GM18858 (cell line): Measurements from ENCODE around the gene SYNCRIP.
"Not testable (repeated sequence)": the region's sequence is repeated elsewhere in the genome, so short reads cannot be mapped to it uniquely, and the experiment has no call there.

ENCODE experiments used
- ATAC-seq: cut with Tn5 transposase; IDR thresholded peaks from one replicate; pipeline ENCODE4 v1.9.1; 2021; ENCODE audit not compliant: unreplicated experiment

Gene SYNCRIP

DNA sequence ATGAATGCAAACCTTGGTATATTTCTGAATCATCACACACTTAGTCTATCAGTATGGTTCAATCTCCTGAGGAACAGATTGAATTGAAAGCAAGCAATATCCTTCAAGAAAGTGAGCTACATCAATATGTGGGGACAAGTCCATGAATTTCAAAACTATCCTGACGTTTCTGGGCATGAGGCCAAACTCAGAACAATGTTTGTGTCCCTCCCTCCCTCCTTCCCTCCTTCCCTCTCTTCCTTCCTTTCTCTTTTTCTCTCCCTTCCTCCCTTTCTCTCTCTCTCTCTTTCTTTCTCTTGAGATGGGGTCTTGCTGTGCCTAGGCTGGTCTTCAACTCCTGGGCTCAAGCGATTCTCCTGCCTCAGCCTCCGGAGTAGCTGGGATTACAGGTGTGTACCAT, 27.9 kb upstream of the SYNCRIP start:
- no peak for ATAC-seq

DNA sequence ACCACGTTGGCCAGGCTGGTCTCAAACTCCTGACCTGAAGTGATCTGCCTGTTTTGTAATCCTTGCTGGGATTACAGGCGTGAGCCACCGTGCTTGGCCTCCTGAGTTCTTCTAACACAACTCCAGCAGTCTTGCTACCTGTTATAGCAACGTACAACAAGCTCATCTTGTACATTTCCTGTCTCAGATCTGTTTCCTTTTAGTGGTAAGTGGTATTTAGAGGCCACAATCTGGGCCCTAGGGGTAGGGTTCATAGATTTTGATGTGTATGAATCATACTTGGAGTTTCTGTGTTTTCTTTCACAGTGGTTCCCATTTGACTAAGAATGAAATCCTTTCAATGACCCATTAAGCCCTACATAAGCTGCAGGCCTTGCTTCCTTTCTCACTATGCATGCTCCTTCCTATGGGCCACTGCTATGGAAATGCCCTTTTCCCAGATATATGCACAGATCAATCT, 27.1 kb upstream of the SYNCRIP start:
- peak; percentile 97 for ATAC-seq

DNA sequence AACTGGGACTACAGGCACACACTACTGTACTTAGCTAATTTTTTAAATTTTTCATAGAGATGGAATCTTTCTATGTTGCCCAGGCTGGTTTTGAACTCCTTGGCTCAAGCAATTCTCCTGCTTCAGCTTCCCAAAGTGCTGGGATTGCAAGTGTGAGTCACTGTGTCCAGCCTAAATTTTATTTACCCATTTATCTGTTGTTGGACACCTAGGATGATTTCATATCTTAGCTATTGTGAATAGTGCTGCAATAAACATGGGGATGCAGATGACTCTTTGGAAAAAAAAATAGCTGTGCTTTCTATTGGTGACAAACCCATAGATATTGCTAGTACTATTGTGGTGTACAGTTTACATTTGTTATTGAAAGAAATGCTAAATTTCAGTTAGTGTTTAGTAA, 19.6 kb upstream of the SYNCRIP start:
- no peak for ATAC-seq

DNA sequence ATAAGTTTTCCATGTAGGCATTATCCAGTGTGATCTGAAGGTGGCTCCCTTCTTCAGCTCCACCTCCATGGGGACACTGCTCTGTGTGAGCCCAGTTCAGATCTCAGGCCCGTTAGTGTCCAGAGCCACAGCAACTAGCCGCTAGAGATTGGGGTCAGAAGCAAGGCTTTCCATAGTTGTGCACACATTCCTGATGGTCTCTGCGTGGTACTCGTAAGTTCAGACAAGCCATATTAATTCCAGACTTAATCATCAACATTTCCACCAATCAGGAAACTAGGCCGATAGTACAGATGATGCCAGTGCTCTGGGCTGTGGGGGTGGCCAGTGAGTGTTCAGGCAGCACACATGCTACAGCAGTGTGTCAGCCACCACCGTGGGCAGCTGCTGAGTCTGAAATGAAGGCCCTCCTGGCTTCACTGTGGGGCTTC, 17.5 kb upstream of the SYNCRIP start:
- no peak for ATAC-seq

DNA sequence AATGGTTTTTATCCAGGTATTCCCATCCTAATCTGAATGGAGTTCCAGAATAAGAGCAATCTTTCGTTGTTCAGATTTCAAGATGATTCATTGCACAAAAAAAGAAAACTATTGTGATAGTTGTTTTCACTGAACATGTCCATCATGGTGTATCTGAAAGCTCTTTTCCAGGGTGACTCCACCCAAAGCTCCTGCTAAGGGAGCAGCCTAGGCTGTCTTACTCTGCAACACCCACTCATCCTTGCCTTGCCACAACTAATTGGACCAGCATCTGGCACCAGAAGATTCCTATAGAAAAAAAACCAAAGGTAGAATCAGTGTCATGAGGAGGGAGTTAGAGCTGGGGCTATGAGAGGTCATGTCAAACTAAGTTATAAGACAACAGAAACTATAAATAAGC, 7.9 kb upstream of the SYNCRIP start:
- no peak for ATAC-seq

DNA sequence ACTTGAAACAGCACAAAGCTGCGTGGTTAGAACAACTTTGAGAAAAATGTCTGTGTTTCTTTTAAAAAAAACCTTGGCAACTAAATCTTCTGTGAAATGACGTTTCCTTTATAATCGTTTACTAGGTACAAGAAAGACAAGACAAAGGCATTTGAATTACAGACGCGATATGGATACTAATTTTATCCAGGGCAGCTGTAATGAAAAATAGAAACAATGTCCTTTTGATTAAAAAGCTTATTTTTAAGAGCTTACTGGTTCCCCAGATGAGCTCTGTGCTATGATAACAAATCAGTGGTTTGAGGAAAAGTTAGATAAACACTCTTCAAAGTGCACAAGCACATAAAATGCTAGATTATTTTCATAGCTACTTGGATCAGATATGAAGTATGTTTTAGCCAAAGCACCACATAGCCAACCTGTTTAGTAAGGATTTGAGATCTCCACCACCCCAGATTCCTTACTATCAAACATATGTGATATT, 1.6 kb upstream of the SYNCRIP start:
- ATAC-seq: no peak

DNA sequence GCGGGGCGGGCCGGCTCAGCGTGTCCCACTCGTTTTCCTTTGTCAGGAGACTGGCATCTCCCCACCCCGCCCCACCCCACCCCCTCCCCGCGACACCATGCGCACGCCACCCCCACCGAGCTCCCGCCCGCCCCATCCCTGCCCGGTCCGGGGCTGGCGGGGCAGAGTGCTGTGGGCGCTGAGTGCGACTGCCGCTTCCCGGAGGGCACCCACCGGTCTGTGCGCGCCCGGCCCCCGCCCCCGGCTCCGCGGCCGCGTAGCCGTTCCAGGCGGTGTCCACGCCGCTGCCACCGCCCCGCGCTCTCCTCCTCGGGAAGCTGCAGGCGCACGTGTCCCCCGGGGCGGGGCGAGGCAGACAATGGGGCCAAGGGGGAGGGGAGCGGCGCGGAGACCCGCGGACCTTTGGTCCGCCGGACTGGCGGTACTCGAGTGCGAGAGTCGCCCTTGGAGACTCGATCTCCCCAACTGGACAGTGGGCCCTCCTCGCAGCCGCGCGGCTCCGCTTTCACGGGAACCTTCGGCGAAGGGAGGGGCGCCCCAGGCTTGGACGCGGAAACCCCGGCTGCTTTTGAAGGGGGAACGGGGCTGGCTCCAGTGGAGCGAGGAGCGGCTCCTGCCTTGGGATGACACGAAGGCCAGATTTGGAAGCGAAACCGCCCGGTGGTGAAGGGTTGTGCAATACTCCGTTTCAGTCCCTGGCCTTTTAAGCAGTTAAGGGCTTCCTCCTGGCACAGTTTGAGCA, 1.0 kb upstream of the SYNCRIP start:
- peak; percentile 46 for ATAC-seq

DNA sequence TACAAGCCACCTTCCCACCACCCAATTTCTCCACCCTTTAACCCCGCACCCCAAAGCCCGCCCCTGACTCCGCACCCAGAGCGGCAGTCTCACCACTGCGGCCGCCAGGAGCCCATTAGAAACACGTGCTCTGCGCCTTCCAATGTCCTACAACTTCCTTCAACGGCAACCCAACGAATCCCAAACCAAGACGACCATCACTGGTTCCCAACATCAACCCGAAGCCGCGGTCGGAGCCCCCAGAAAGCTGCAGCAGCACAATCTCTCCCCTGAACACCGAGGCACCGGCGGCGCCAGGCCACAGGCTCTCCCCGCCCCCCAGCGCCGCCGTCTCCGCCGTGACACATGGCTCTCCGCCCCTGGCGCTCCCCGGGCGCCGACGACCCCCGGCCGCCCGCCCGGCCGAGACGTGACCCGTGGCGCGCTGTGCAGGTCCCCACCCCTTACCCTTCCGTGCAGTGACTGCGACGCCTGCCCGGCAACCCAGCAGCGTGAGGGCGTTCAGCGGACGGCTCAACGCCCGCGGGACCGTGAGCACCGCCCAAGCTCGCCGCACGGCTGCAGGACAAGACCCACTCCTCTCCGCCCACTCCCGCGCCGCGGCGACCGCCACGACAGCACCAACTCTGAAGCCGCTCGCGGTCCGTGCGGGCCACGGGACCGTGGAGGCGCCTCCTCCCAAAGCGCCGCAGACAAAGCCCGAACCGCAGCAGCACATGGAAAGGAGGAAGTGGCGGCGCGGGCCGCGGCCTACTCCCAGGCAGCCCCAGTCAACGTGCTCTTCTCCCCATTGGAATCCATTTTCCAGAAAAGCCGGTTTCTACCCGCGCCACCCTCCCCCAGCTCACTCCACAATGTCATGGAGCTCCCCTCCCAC, 551 bp downstream of the SYNCRIP start:
- ATAC-seq: no peak

DNA sequence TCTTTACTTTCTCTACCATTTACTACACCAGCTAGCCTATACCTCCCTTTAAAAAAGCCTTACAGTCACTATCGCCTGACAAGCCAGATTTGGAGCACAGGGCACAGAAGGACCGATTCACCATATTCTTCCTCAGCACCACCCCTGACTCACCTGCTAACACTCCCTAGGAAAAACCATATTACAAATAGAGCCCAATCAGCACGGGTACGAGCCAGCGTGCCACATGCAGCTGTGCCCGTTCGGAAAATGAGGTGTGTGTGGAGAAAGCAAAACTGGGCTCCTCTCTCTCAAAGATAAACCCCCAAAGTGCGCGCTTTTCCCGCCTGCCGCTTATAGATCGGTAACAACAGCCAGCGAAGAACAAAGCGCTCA, 1.2 kb downstream of the SYNCRIP start:
- no peak for ATAC-seq

DNA sequence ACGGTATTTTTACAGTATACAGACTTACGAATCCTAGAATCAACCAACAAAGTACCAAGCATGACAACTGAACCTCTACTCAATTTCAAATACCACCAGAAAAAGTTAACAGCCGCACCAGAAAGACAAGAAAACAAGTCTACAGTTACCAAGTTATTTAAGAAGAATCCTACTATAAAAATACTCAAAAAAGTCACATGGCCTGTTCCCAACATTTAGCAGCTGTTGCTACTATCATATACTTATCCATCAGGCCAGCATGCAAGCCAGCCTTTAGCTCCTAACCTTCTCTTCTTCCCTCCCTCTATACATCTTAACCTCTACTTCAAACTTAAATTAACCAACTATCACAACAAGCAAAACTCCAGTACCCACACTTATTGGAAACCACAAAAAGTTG, 1.9 kb downstream of the SYNCRIP start:
- ATAC-seq: no peak

DNA sequence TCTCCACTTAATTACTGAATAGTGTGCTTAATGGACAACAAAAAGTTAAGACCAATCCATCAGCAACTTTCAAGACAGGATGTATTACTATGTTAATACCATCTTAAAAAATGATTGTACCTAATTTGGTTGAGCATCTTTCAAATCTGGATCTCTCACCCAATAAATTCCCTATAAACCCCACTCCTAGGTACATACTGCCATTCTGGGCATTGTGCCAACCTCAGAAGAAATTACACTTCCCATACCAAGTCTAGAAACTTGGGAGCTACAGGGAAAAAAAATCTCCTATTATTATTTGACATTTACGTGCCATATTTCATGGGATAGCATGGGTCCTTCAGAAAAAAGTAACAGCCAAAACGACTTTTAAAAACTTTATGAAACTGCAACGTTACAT, 5.1 kb downstream of the SYNCRIP start:
- ATAC-seq: no peak

DNA sequence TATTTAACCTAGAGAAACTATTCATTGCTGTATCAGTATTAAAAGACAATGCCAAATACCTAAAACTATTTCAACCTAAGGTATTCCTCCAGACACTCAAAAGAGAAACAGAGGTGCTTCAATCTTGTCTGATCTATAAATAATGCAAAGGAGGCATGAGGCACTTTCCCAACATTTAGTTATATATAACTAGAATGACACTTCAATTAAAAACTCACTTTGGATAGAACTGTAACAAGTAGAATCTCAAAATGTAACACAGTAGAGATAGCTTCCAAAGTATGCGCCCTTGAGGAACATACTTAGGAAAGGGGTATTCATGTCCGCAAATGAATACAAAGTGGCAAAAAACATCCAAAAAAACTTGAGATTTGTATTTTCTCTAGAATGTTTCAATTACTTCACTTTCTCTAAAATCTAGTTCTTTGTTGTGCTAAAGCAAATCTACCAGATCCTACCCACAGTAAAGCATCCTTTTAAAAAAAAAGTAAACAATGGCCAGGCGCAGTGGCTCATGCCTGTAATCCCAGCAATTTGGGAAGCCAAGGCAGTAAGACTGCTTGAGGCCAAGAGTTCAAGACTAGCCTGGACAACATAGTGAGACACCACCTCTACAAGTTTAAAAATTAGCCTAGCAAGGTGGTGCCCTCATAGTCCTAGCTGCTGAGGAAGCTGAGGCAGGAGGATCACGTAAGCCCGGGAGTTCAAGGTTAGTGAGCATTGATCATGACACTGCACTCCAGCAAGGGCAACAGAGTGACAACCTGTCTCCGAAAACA, 10.3 kb downstream of the SYNCRIP start:
- no peak for ATAC-seq

DNA sequence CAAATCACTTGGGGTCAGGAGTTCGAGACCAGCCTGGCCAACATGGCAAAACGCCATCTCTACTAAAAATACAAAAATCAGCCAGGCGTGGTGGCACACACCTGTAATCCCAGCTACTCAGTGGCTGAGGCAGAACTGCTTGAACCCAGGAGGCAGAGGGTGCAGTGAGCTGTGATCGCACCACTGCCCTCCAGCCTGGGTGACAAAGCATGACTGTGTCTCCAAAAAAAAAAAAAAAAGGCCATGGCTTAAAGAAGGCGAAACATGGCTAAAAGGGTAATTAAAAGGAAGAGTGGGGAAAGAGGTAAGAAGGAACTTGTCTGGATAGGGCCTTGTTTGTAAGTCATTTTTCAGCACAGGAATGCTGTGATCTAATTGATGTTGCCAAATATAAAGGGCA, 11.6 kb downstream of the SYNCRIP start:
- not testable (repeated sequence) for ATAC-seq

DNA sequence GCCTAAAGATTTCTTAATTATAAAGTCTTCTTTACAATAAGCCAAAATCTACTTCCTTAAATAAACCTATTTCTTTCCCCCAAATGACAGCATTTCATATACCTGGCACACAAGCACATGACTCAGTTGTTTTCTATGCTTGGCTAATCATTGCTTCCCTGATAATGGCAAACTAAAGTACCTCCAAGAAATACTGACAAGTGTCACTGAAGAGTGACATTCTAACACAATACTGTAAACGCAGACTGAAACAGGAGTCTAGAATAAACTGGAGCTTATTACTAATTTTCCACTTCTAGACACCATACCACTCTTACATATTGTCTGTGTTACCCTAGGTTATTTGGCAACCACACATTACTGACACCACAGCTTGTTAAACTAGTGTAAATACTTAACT, 14.3 kb downstream of the SYNCRIP start:
- ATAC-seq: no peak

DNA sequence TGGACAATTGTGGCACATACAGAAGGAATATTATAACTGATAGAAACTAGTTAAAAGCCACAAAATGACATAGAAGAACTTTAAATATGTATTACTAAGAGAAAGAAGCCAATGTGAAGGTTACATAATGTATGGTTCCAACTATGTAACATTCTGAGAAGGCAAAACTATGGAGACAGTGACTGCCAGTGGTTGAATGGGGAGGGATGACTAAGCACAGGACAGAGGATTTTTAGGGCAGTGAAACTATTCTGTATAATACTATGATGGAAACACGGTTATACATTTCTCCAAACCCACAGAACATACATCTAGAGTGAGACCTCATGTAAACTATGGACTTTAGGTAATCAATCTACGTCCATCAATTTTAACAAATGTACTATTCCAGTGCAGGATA, 22.4 kb downstream of the SYNCRIP start:
- no peak for ATAC-seq

DNA sequence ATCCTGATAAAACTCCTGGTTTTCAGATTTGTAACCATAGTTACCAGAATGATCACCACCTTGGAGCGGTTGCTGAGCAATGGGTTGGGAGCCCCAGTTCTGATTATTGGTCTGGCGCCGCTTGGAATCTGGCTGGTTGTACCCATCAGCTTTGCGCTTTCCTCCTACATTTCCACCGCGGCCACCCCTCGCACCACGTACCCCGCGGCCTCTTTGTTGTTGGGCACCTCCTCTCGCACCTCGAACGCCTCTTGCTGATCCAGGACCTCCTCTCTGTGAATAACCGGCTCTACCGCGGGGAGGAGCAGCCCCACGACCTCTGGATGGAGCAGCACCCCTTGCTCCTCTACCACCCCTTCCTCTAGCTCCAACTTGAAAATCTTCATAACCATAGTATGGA, 27.9 kb downstream of the SYNCRIP start:
- ATAC-seq: no peak

DNA sequence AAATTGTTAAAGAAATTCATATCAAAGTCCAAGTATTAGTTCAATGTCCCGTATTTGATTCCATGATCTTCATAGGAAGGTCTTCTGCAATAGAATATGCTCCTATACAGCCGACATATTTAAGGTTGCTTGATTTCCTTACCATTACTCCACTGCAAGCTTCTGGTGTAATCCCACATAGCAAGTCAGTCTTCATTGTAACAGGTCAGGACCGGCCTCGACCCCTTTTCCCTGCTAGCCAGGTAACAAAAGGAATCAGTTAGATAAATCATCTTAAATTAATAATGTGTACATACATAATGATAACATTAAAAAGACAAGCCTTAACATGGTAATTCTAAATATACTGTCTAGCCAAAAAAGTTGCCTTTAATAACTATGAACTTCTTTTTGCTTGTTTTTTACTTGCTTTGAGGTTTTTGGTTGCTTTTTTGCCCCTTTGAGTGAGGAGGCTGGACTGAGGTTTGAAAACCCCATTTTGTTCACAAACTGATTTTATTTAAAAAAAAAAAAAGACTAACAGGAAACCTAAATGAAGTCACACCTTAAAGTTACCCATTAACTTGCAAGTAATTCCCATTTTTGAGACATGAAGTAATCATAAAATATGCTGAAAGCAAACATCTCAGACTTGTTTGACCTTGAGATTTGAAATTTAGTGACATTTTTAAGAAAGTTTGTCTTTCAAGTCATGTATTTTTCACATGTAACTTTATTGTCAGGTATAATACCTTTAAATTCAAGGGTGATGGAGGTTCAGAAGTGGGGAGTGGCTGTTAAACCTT, 29.8 kb downstream of the SYNCRIP start:
- ATAC-seq: no peak

DNA sequence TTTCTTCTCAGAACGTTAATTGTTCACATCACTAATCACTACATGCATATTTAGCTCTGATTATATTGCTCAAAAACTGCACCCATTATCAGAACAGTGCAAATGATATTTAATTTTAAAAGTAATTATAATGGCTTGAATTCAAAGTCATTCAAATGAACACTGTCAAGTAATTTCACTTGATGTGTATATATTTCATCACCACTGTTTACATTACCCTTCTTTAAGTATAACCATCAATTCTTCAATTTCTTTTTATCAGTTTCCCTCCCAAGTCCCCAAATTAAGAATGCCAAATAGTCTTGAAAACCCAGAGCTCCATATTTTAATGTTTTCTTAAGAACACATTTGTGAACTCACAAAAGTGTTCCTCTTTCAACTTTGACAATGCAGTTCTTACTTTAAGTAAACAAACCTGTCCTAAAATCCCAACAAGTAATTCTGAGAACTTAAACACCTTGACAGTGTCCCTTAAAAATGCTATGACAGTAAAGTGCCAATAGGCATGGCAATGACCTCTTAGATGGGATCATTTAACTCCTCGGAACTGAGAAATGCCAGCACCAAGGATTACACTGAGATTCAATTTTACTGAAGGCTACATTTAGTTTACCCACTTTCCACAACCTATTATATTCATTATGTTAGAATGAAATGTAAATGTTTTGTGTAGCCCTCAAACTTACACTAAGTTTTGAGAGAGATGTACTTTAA, 32.3 kb downstream of the SYNCRIP start:
- ATAC-seq: no peak

DNA sequence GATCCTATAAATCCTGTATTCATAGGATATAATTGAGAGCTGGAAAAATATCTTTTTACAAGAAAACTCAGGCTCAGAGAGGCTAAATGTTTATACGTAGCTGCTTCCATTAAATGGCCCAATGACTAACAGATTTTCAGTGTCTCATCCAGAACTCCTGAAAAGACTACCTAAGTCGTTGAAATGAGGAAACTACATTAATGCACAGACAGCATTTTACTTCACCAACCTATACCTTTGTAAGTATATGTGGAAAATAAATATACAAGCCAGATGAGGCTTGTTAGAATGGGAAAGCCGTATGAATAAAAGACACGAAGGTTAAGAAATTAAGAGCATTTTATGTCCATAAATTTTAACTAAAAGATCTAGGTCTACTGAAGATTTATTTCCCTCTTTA, 40.6 kb downstream of the SYNCRIP start:
- ATAC-seq: no peak

DNA sequence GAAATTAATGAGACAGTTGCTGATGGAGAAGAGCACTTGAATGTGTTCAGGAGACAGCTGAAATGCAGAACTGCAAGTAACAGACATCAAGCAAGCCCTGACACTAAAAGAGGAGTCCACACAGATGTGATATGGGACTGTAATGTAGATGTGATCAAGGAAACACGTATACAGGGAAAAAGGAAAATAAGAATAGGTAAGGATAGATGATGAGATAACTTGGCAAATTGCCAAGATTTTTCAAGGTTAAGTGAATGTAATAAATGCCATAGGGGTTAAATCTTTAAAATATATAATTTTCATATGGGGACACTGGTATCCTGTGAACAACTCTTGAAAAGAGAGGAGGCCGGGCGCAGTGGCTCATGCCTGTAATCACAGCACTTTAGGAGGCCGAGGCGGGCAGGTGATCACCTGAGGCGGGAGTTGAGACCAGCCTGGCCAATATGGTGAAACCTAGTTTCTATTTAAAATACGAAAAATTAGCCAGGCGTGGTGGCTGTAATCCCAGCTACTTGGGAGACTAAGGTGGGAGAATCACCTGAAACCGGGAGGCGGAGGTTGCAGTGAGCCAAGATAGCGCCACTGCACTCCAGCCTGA, 41.9 kb downstream of the SYNCRIP start:
- no peak for ATAC-seq
